Activated gamma-delta T cell treated with Interleukin-2 at 50 U/mL for 16 hours (primary cell): ENCODE data around the gene IP6K1.
"Not testable (repeated sequence)": the region's sequence is repeated elsewhere in the genome, so short reads cannot be mapped to it uniquely, and the experiment has no call there.

Experiments
- DNase-seq: peaks from one replicate; pipeline ENCODE4 v3.0.0-alpha.2; 2020

IP6K1 gene

GRCh38 chr3:49793486-49794085 is 7.2 kb upstream of the IP6K1 start:
- no peak for DNase-seq

GRCh38 chr3:49792371-49793150 is 6.2 kb upstream of the IP6K1 start:
- no peak for DNase-seq

DNA sequence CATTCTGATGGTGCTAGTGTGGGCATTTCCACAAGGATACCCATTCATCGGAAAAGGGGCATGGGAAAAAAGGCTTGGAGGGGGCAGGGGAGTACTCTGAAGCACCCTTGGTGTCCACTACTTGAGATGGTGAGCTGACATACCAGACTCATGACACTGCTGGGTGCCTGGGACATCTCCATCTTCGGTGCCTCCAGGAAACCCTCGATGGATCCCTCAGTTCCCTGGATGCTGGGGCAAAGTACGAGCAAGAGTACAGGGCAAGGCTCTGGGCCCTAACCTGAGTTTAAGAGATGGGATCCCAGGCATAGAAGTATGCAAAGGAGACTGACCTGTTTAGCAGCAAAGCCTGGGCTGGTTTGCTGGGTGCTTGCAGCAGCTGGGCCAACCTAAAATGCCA is 5.2 kb upstream of the IP6K1 start:
- no peak for DNase-seq

DNA sequence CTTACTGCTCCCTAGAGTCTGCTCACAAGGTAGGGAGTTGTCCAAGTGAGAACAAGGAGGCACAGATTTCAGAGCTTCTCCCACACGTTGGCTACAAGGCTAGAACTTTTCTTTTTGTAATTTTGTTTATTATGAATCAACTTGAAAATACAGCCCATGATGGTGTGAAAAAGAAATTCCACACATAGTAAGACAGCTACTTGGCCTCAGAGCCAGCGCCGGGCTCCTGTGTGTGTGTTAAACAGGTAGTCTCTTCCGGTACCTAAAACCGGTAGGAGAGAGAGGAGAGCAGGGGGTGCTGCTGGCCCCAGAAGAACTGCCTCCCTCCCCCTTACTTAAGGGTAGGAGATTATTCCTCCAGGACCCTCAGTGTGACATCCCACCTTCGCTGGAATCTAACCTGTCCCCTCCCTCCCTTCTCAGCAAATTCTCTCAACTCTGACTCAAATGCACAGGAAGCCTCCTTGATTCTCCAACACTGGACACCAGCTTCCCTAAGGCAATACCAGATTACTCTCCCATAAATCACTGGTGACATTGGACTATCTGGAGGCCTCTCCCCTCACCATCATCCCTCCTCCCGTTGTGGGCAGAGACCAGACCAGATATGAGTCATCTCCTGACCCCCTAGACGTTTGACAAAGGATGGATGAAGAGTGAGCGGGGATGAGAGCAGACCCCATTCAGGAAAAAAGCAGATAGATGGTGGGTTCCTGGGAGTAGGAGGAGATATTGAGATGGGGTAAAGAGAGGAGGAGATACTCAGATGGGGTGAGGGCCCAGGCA is 4.5 kb upstream of the IP6K1 start:
- DNase-seq, result no peak

DNA sequence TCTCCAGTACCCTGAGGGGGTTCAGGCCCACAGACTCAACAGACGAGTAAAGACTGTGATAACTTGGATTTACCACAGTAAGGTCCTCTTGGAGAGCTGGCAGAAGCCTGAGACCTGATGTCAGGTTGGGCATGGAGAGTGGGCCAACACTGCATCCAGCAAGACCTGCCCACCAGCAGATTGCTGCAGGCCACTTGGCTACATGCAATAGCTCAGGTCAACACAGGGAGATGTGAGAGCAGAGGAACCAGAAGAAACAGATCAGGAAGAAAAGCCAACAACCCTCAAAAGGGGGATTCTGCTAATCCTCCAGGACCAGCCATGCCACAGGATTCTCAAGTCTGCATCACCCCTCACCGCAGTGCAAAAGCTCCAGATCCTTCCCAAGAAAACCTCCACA is 1.7 kb upstream of the IP6K1 start:
- DNase-seq, result no peak

- no peak for DNase-seq
These were observed 1.2 kb upstream of the IP6K1 start for GRCh38 chr3:49787536-49787935.

GRCh38 chr3:49787182-49787464 is 781 bp upstream of the IP6K1 start:
- no peak for DNase-seq

DNA sequence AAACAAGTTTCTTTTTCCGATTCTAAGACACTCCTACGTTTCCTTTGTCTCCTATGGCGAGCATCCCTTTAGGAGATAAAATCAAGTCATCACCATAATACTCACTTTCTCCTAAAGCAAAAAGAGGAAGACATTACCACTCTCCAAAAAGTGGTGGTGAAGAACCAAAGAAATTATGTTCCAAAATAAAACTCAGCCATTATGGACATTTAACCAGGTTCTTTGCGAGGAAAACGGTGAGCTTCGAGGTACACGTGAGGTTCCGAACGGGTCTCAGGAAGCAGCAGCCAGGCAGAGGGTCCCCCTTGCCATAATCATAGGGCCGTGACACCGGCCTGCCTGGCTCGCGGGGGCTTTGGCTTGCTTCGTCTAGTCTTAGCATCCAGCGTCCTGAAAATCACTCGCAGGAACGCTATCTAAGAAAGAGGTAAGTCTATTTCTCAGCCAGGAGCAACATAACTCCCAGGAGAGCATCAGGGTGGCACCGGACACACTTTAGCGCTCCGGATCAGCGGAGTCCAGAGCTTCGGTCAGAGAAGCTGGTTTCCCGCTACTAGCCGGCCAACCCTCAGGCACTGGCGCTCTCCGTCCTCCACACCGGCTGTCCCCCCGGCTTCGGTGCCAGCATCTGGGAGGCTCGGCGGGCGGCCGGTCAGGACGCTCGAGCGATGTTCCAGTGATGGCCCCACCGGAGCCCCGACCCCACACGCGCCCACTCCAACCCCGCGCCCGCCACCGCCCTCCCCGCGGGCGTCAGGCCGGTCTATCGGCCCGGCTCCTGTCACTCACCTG is 581 bp downstream of the IP6K1 start:
- DNase-seq, result no peak

DNA sequence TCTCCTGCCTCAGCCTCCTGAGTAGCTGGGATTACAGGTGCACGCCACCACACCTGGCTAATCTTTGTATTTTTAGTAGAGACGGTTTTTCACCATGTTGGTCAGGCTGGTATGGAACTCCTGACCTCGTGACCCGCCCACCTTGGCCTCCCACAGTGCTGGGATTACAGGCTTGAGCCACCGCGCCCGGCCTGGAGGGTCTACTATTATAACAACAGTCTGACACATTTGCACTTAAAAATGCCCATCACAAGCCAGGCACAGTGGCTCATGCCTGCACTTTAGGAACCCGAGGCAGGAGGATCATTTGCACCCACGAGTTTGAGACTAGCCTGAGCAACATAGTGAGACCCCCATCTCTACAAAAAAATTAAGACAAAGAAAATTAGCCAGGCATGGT is 4.1 kb downstream of the IP6K1 start:
- not testable (repeated sequence) for DNase-seq

GRCh38 chr3:49781415-49782199 is 4.7 kb downstream of the IP6K1 start:
- no peak for DNase-seq

DNA sequence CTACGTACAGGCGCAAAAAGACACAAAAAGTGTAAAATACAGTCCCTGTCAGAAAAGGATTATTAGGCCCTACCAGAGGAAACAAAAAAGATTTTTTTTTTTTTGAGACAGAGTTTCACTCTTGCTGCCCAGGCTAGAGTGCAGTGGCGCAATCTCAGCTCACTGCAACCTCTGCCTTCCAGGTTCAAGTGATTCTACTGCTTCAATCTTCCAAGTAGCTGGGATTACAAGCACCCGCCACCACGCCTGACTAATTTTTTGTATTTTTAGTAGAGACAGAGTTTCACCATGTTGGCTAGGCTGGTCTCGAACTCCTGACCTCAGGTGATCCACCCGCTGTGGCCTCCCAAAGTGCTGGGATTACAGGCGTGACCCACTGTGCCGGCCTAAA is 5.4 kb downstream of the IP6K1 start:
- DNase-seq, result not testable (repeated sequence)

DNA sequence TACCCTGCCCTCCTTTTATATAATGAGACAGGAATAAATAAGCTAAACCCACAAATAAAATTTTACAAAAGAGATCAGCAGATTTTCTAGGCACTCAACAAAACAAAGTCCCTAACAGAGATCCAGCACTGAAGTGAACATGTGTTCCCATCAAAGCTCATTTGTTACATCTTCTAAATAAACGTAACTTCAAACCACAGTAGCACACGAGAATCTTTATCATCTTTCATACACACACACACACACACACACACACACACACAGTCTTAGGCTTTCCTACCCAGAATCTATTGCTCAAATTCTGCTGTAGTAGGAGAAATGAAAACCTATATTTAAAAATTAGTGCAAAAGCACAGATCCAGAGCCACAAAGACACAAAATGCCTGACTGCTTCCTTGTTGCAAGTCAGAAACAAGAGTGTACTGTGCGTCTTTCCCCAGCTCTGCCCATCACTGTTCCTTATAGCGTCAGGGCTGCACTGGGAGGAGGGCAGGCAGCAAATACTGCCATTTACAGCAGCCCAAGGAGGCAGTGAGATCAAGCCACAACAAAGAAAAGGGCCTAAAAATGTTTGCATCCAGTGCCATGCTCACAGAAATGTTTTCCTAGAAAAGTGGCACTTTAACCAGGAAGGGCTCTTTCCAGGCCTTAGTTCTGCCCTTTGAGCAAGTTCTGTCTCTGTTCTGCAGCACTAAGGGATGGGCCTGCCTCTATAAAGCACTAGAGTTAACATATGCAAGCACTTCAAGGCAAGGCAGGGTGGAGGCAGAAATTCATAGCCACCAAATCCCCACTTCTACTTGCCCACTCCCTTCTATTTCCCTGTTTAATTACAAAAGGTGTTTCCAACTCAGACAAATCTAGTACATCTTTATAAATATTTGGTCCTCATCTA is 6.0 kb downstream of the IP6K1 start:
- DNase-seq, result no peak

GRCh38 chr3:49779358-49780079 is 6.8 kb downstream of the IP6K1 start:
- no peak for DNase-seq

GRCh38 chr3:49776101-49776500 is 10.2 kb downstream of the IP6K1 start:
- DNase-seq, result not testable (repeated sequence)

DNA sequence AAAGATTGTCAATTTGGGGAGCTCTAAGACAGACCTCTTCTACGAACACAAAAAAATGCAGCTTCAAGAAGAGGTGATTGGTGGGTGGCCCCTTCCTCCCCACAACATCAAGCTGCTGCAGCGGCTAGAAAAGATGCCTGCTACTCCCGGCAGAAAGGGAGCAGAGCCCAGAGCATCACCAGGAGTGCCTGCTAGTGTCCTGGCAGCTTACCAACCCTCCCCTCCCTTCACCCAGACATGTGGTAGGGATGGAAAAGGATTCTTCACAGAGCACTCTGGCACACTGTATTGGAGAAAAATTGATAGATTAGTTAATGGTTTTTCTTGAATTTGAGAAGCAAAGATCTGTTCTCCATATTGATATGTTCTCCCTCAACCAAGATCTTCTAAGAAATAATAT is 10.8 kb downstream of the IP6K1 start:
- DNase-seq, result no peak

GRCh38 chr3:49772703-49773102 is 13.6 kb downstream of the IP6K1 start:
- no peak for DNase-seq

DNA sequence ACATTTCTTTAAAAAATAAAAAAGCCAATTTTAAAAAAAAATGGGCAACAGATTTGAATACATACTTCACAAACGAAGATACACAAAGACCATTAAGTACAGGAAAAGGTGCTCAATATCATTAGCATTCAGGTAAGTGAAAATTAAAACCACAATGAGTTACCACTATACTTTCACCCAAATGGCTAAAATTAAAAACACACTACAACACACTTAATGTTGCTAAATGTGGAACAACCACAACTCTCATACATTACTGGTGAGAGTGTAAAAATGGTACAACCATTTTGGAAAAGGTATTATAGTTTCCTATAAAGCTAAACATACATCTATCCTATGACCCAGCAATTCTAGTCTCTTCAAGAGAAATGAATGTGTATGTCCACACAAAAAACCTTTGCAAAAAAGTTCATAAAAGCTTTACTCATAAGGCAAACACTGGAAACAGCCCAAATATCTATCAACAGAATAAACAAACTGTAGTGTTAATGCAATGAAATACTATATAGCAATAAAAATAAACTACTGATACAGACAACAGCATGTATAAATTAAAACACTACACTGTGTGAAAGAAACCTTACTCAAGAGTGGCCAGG is 14.9 kb downstream of the IP6K1 start:
- no peak for DNase-seq

- DNase-seq, result no peak
These were observed 16.4 kb downstream of the IP6K1 start for GRCh38 chr3:49769926-49770325.

GRCh38 chr3:49769286-49769915 is 16.9 kb downstream of the IP6K1 start:
- DNase-seq, result no peak

- DNase-seq, result no peak
These were observed 22.4 kb downstream of the IP6K1 start for GRCh38 chr3:49763981-49764380.
